HepG2 (cell line): Measurements from ENCODE around the gene GPC6. TPM values are rescaled to one million over a fixed set of nuclear protein-coding genes. Genes with fewer than 3 reads are reported as not detected.

Source experiments
- FOXA3 ChIP-seq: IDR thresholded peaks from 2 replicates; pipeline ENCODE4 v1.6.1; 2016; ENCODE audit warnings: missing genetic modification reagents, missing compliant biosample characterization
- FOXP1 ChIP-seq, 2 experiments: fragments of 450-650 bp in 1 of 2; IDR thresholded peaks; 2 replicates each; pipeline ENCODE4 v1.6.1; 2017 to 2018; ENCODE audit warnings: antibody characterized with exemption in 1 of 2
- HCFC1 ChIP-seq: fragments of 150-350 bp; IDR thresholded peaks from 2 replicates; pipeline ENCODE4 v1.6.1; 2014; ENCODE audit warnings: low read depth, low read length
- HIVEP1 ChIP-seq: sonication (generic); formaldehyde crosslinking; IDR thresholded peaks from 2 replicates; pipeline ENCODE4 v1.4.0; 2020; ENCODE audit warnings: mild to moderate bottlenecking, missing genetic modification reagents
- KLF9 ChIP-seq: IDR thresholded peaks from 2 replicates; pipeline ENCODE4 v1.6.1; 2016; ENCODE audit warnings: low read depth
- MAFF ChIP-seq: IDR thresholded peaks from 2 replicates; pipeline ENCODE4 v1.6.1; 2011; ENCODE audit warnings: low read depth, low read length, improper control_type of control experiment
- MYNN ChIP-seq: sonication (generic); formaldehyde crosslinking; IDR thresholded peaks from 2 replicates; pipeline ENCODE4 v1.4.0; 2020; ENCODE audit warnings: mild to moderate bottlenecking, low read depth, missing genetic modification reagents
- NBN ChIP-seq: fragments of 450-650 bp; conservative IDR thresholded peaks from 2 replicates; pipeline ENCODE4 v1.6.1; 2017
- PCBP1 ChIP-seq: fragments of 200-400 bp; formaldehyde crosslinking; IDR thresholded peaks from 2 replicates; pipeline ENCODE4 v1.6.1; 2017; ENCODE audit warnings: mild to moderate bottlenecking, low read depth, low read length, borderline replicate concordance
- PCBP2 ChIP-seq: fragments of 200-400 bp; formaldehyde crosslinking; optimal IDR thresholded peaks from 2 replicates; pipeline ENCODE3; 2018; ENCODE audit warnings: low read length, low read depth; ENCODE audit not compliant: poor library complexity, severe bottlenecking
- RXRA ChIP-seq: sonication (generic); formaldehyde crosslinking; IDR thresholded peaks from 2 replicates; pipeline ENCODE4 v1.5.1; 2020; ENCODE audit warnings: missing genetic modification reagents
- SIN3A ChIP-seq: IDR thresholded peaks from 2 replicates; pipeline ENCODE4 v1.6.1; 2011; ENCODE audit warnings: low read depth, mild to moderate bottlenecking, control low read depth, low read length, borderline replicate concordance
- SMAD3 ChIP-seq: sonication (generic); formaldehyde crosslinking; IDR thresholded peaks from 2 replicates; pipeline ENCODE4 v1.4.0; 2020; ENCODE audit warnings: missing genetic modification reagents
- XBP1 ChIP-seq: sonication (generic); formaldehyde crosslinking; IDR thresholded peaks from 2 replicates; pipeline ENCODE4 v1.5.0; 2020; ENCODE audit warnings: missing genetic modification reagents
- ZBTB21 ChIP-seq: sonication (generic); formaldehyde crosslinking; IDR thresholded peaks from 2 replicates; pipeline ENCODE4 v1.4.0; 2020; ENCODE audit warnings: missing genetic modification reagents
- ZBTB3 ChIP-seq: sonication (generic); formaldehyde crosslinking; IDR thresholded peaks from 2 replicates; pipeline ENCODE4 v1.4.0; 2020; ENCODE audit warnings: low read depth, mild to moderate bottlenecking, moderate library complexity, missing genetic modification reagents, borderline replicate concordance
- ZFP37 ChIP-seq: sonication (generic); formaldehyde crosslinking; IDR thresholded peaks from 2 replicates; pipeline ENCODE4 v1.4.0; 2020; ENCODE audit warnings: missing genetic modification reagents, borderline replicate concordance
- ZNF292 ChIP-seq: sonication (generic); formaldehyde crosslinking; IDR thresholded peaks from 2 replicates; pipeline ENCODE4 v1.8.1; 2022; ENCODE audit warnings: mild to moderate bottlenecking, low read depth, missing genetic modification reagents, borderline replicate concordance
- ZNF30 ChIP-seq: sonication (generic); formaldehyde crosslinking; IDR thresholded peaks from 2 replicates; pipeline ENCODE4 v1.5.0; 2020; ENCODE audit warnings: mild to moderate bottlenecking, missing genetic modification reagents
- ZNF460 ChIP-seq: sonication (generic); formaldehyde crosslinking; IDR thresholded peaks from 2 replicates; pipeline ENCODE4 v1.5.1; 2020; ENCODE audit warnings: missing genetic modification reagents, mild to moderate bottlenecking, borderline replicate concordance
- ZSCAN25 ChIP-seq: sonication (generic); formaldehyde crosslinking; IDR thresholded peaks from 2 replicates; pipeline ENCODE4 v1.8.0; 2022; ENCODE audit warnings: mild to moderate bottlenecking, missing genetic modification reagents
- polyA plus RNA-seq, 8 experiments: library from polyadenylated mRNA; depleted of rRNA in 3 of 8; stranded (reverse) in 7 of 8; unstranded in 1 of 8; fragments of >200 nt; fragmentation: Illumina TruSeq in 4 of 8; extraction: Trizol in 4 of 8; gene quantifications; 2 replicates each; pipeline versions ENCODE4 v1.2.1 to v1.2.3, GENCODE V29; 2011 to 2016; ENCODE audit warnings: low read depth in 4 of 8, missing spikeins in 1 of 8, mixed read lengths in 1 of 8; ENCODE audit not compliant: insufficient read depth in 1 of 8
- total RNA-seq, 5 experiments: library from RNA; depleted of rRNA; stranded (reverse); fragments of >200 nt; fragmentation: Illumina TruSeq; extraction: Trizol; gene quantifications; 2 replicates each; pipeline ENCODE4 v1.2.3, GENCODE V29; 2016; ENCODE audit warnings: low read depth in 1 of 5
- TF ChIP-seq, protein P1 (sequence below): sonication (generic); formaldehyde crosslinking; IDR thresholded peaks from 2 replicates; pipeline ENCODE4 v1.4.0; 2020; ENCODE audit warnings: missing genetic modification reagents
- TF ChIP-seq, protein P2 (sequence below): sonication (generic); formaldehyde crosslinking; IDR thresholded peaks from 2 replicates; pipeline ENCODE4 v1.4.0; 2020; ENCODE audit warnings: missing genetic modification reagents, borderline replicate concordance
- TF ChIP-seq, protein P3 (sequence below): IDR thresholded peaks from 2 replicates; pipeline ENCODE4 v1.6.1; 2016

Gene GPC6
- total and polyA plus RNA-seq, 2 of the 13 experiments (the other 11 are each of a cell fraction or from before 2014, with no cell fraction given), result 24.5 to 33.9 TPM

DNA sequence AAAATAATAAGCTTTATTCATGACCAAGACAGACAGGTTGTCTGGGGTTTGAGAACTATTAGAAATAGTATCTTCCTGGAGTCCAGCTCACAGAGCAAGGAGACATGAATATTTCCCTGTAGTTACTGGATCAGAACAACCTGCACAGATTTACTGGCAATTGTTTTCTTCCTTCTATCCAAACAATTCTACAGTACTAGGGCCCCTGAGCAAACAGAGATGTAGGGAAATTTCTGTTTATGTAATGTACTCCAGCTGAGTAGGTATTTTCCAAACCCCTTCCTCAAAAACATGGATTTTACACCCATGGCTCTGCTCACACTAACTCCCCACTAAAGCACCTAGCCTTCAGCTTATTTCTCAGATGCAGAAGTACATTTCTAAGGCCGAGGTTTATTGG lies 557.6 kb downstream of the GPC6 start (continued):
- TF ChIP-seq ZNF460 (no peak), ZFP37 (no peak), PCBP2 (no peak), ZNF30 (CRISPR knock-in tag) (no peak), SIN3A (no peak), ZNF292 (CRISPR knock-in tag) (no peak), ZSCAN25 (CRISPR knock-in tag) (no peak), NBN (no peak), MYNN (CRISPR knock-in tag) (no peak), ZBTB3 (CRISPR knock-in tag) (no peak), MAFF (peak; percentile 32; the same call in 1 of the 2 replicates), RXRA (CRISPR knock-in tag) (no peak), XBP1 (CRISPR knock-in tag) (no peak), SMAD3 (CRISPR knock-in tag) (no peak), FOXP1 (IDR thresholded peaks at IDR 0.05) (no peak), FOXP1 (CRISPR knock-in tag; IDR thresholded peaks at IDR 0.05) (peak; percentile 58; the same call in 1 of the 2 replicates), HIVEP1 (CRISPR knock-in tag) (no peak), ZBTB21 (CRISPR knock-in tag) (no peak), PCBP1 (no peak), KLF9 (no peak), HCFC1 (no peak), FOXA3 (CRISPR knock-in tag) (peak; percentile 49; the same call in 1 of the 2 replicates)
- TF ChIP-seq, protein P1, sequence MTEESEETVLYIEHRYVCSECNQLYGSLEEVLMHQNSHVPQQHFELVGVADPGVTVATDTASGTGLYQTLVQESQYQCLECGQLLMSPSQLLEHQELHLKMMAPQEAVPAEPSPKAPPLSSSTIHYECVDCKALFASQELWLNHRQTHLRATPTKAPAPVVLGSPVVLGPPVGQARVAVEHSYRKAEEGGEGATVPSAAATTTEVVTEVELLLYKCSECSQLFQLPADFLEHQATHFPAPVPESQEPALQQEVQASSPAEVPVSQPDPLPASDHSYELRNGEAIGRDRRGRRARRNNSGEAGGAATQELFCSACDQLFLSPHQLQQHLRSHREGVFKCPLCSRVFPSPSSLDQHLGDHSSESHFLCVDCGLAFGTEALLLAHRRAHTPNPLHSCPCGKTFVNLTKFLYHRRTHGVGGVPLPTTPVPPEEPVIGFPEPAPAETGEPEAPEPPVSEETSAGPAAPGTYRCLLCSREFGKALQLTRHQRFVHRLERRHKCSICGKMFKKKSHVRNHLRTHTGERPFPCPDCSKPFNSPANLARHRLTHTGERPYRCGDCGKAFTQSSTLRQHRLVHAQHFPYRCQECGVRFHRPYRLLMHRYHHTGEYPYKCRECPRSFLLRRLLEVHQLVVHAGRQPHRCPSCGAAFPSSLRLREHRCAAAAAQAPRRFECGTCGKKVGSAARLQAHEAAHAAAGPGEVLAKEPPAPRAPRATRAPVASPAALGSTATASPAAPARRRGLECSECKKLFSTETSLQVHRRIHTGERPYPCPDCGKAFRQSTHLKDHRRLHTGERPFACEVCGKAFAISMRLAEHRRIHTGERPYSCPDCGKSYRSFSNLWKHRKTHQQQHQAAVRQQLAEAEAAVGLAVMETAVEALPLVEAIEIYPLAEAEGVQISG (CRISPR knock-in tag), result no peak
- TF ChIP-seq, protein P2, sequence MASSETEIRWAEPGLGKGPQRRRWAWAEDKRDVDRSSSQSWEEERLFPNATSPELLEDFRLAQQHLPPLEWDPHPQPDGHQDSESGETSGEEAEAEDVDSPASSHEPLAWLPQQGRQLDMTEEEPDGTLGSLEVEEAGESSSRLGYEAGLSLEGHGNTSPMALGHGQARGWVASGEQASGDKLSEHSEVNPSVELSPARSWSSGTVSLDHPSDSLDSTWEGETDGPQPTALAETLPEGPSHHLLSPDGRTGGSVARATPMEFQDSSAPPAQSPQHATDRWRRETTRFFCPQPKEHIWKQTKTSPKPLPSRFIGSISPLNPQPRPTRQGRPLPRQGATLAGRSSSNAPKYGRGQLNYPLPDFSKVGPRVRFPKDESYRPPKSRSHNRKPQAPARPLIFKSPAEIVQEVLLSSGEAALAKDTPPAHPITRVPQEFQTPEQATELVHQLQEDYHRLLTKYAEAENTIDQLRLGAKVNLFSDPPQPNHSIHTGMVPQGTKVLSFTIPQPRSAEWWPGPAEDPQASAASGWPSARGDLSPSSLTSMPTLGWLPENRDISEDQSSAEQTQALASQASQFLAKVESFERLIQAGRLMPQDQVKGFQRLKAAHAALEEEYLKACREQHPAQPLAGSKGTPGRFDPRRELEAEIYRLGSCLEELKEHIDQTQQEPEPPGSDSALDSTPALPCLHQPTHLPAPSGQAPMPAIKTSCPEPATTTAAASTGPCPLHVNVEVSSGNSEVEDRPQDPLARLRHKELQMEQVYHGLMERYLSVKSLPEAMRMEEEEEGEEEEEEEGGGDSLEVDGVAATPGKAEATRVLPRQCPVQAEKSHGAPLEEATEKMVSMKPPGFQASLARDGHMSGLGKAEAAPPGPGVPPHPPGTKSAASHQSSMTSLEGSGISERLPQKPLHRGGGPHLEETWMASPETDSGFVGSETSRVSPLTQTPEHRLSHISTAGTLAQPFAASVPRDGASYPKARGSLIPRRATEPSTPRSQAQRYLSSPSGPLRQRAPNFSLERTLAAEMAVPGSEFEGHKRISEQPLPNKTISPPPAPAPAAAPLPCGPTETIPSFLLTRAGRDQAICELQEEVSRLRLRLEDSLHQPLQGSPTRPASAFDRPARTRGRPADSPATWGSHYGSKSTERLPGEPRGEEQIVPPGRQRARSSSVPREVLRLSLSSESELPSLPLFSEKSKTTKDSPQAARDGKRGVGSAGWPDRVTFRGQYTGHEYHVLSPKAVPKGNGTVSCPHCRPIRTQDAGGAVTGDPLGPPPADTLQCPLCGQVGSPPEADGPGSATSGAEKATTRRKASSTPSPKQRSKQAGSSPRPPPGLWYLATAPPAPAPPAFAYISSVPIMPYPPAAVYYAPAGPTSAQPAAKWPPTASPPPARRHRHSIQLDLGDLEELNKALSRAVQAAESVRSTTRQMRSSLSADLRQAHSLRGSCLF (CRISPR knock-in tag), result no peak
- TF ChIP-seq, protein P3, sequence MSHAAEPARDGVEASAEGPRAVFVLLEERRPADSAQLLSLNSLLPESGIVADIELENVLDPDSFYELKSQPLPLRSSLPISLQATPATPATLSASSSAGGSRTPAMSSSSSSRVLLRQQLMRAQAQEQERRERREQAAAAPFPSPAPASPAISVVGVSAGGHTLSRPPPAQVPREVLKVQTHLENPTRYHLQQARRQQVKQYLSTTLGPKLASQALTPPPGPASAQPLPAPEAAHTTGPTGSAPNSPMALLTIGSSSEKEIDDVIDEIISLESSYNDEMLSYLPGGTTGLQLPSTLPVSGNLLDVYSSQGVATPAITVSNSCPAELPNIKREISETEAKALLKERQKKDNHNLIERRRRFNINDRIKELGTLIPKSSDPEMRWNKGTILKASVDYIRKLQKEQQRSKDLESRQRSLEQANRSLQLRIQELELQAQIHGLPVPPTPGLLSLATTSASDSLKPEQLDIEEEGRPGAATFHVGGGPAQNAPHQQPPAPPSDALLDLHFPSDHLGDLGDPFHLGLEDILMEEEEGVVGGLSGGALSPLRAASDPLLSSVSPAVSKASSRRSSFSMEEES, result no peak
